SK-N-SH (cell line): ENCODE data around the gene HEXD. TPM values are rescaled to one million over a fixed set of nuclear protein-coding genes. Genes with fewer than 3 reads are reported as not detected.

Source experiments
- CTCF ChIA-PET: fragments of 300-600, 350-600 bp; formaldehyde crosslinking; extraction: SDS; loops from one replicate; lab custom pipeline; 2021; lab: Yijun Ruan, JAX
- POLR2A ChIA-PET: fragments of 350-600 bp; sonication (Branson Sonifier 250); formaldehyde crosslinking; extraction: SDS; loops from one replicate; lab custom pipeline; 2020; ENCODE audit warnings: antibody characterized with exemption, inconsistent platforms; lab: Yijun Ruan, JAX
- DNase-seq: peaks from one replicate; pipeline ENCODE4 v3.0.0; 2012
- H2AFZ ChIP-seq: fragments of 200-600 bp; sonication (generic); 2 replicates; pipeline ENCODE4 v1.8.1; 2016; ENCODE audit warnings: antibody characterized with exemption, mild to moderate bottlenecking, low read depth
- H3F3A ChIP-seq: fragments of 200-600 bp; sonication (generic); replicated peaks from 2 replicates; pipeline ENCODE3; 2016; ENCODE audit warnings: antibody characterized with exemption, mild to moderate bottlenecking; ENCODE audit not compliant: insufficient read depth
- H3K27ac ChIP-seq, 2 experiments: fragments of 200-500 bp in 1 of 2; fragments of 200-600 bp in 1 of 2; sonication (Bioruptor generic) in 1 of 2; sonication (generic), shearing (Covaris generic) in 1 of 2; 2 replicates each; pipeline versions ENCODE4 v1.5.1 to v1.6.1; 2014 to 2016; ENCODE audit warnings: low read depth in 2 of 2, inconsistent platforms in 1 of 2, low read length in 1 of 2, mild to moderate bottlenecking in 1 of 2, mixed read lengths in 1 of 2
- H3K27me3 ChIP-seq: fragments of 200-600 bp; sonication (generic), shearing (Covaris generic); 2 replicates; pipeline ENCODE4 v1.6.1; 2016; ENCODE audit warnings: mixed run types; ENCODE audit not compliant: insufficient read depth
- H3K36me3 ChIP-seq, 2 experiments: fragments of 200-500 bp in 1 of 2; fragments of 200-600 bp in 1 of 2; sonication (Bioruptor generic) in 1 of 2; sonication (generic) in 1 of 2; replicated peaks in 1 of 2; 2 replicates each; pipeline versions ENCODE3 to v1.5.1; 2014 to 2016; ENCODE audit warnings: low read length in 1 of 2, mild to moderate bottlenecking in 1 of 2; ENCODE audit not compliant: insufficient read depth in 2 of 2, control insufficient read depth in 1 of 2
- H3K4me1 ChIP-seq, 2 experiments: fragments of 200-500 bp in 1 of 2; fragments of 200-600 bp in 1 of 2; sonication (Bioruptor generic) in 1 of 2; sonication (generic), shearing (Covaris generic) in 1 of 2; 2 replicates each; pipeline versions ENCODE4 v1.5.1 to v1.6.1; 2014 to 2016; ENCODE audit warnings: low read depth in 1 of 2, low read length in 1 of 2, mixed run types in 1 of 2; ENCODE audit not compliant: insufficient read depth in 2 of 2, control insufficient read depth in 1 of 2
- H3K4me2 ChIP-seq: fragments of 200-600 bp; sonication (generic), shearing (Covaris generic); 2 replicates; pipeline ENCODE4 v1.6.1; 2017; ENCODE audit warnings: mixed run types
- H3K4me3 ChIP-seq, 2 experiments: fragments of 200-500 bp in 1 of 2; fragments of 200-600 bp in 1 of 2; sonication (Bioruptor generic) in 1 of 2; sonication (generic), shearing (Covaris generic) in 1 of 2; 2 replicates each; pipeline versions ENCODE4 v1.5.1 to v1.8.1; 2014 to 2016; ENCODE audit warnings: low read depth in 2 of 2, inconsistent platforms in 1 of 2, low read length in 1 of 2, mild to moderate bottlenecking in 1 of 2, mixed read lengths in 1 of 2, moderate library complexity in 1 of 2
- H3K79me2 ChIP-seq: fragments of 200-600 bp; sonication (generic); 2 replicates; pipeline ENCODE4 v1.8.1; 2017; ENCODE audit warnings: mild to moderate bottlenecking; ENCODE audit not compliant: insufficient read depth
- H3K9ac ChIP-seq: fragments of 200-600 bp; sonication (generic); 2 replicates; pipeline ENCODE4 v1.6.1; 2017; ENCODE audit warnings: mixed run types
- H3K9me2 ChIP-seq: fragments of 200-600 bp; sonication (generic); 2 replicates; pipeline ENCODE4 v1.6.1; 2017; ENCODE audit warnings: mixed run types
- H3K9me3 ChIP-seq: fragments of 200-600 bp; sonication (generic); 2 replicates; pipeline ENCODE4 v1.6.1; 2017; ENCODE audit warnings: mixed run types, mild to moderate bottlenecking, moderate library complexity
- H4K20me1 ChIP-seq: fragments of 200-600 bp; sonication (generic); 2 replicates; pipeline ENCODE4 v1.6.1; 2017; ENCODE audit warnings: mild to moderate bottlenecking, mixed run types; ENCODE audit not compliant: insufficient read depth
- EZH2phosphoT487 ChIP-seq: fragments of 200-600 bp; sonication (generic); IDR thresholded peaks from 2 replicates; pipeline ENCODE4 v1.6.1; 2017; ENCODE audit warnings: low read depth, mixed run types, mild to moderate bottlenecking, antibody characterized with exemption, moderate library complexity, borderline replicate concordance
- IRF3 ChIP-seq: fragments of 150-350 bp; IDR thresholded peaks from 2 replicates; pipeline ENCODE4 v1.6.1; 2016; ENCODE audit warnings: mild to moderate bottlenecking, low read depth, low read length
- JUND ChIP-seq: IDR thresholded peaks from 2 replicates; pipeline ENCODE4 v1.4.0; 2012
- NFIC ChIP-seq: IDR thresholded peaks from 2 replicates; pipeline ENCODE4 v1.4.0; 2012; ENCODE audit warnings: borderline replicate concordance
- REST ChIP-seq: IDR thresholded peaks from 2 replicates; pipeline ENCODE4 v1.6.1; 2012; ENCODE audit warnings: mild to moderate bottlenecking, low read depth, low read length, moderate library complexity
- WGBS: methylation state at CpG from one replicate; pipeline ENCODE4 v1.1.6; 2017; ENCODE audit warnings: low lambda C conversion rate; 5-methylcytosine and 5-hydroxymethylcytosine counted together
- polyA plus RNA-seq, 3 experiments: library from polyadenylated mRNA; depleted of rRNA; stranded (reverse); fragments of >200 nt; gene quantifications; 2 replicates each; pipeline ENCODE4 v1.2.3, GENCODE V29; 2012
- TF ChIP-seq, protein P1 (sequence below): fragments of 150-350 bp; IDR thresholded peaks from 2 replicates; pipeline ENCODE4 v1.6.1; 2017; ENCODE audit warnings: antibody characterized with exemption, low read length, low read depth, borderline replicate concordance

Gene HEXD
- polyA plus RNA-seq, 1 of the 3 experiments (the other 2 are of a cell fraction), result 38.8 TPM

DNA sequence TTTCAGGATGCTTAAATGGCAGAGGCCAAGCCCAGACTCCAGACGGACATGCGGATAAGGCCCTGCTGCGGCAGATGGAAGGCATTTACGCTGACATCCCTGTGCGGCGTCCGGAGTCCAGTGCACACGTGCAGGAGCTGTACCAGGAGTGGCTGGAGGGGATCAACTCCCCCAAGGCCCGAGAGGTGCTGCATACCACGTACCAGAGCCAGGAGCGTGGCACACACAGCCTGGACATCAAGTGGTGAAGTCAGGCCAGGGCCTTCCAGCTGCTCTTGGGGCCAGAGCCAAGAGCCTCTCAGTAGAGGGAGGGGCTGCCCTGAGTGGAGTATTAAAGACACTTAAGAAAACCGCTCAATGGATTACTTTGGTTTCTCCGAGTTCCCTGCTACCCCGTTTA is 69.8 kb downstream of the HEXD start (continued):
- no peak for TF ChIP-seq REST

- ChIA-PET CTCF (interaction anchor here (0.8 to 1.6 kb wide), 8 partner anchors 12 to 61 kb away, joined by 3 to 4 read pairs (median 3); partner anchors contain the start of gene FOXK2), POLR2A (interaction anchor here (0.6 to 1.7 kb wide), 2 partner anchors 27 to 271 kb away, joined by 4 read pairs; no protein-coding TSS in a partner anchor)
- no peak overlapping the region for H3K4me2 ChIP-seq
- no peaks in the 10 kb centered on the region for H3K9me3 ChIP-seq
- H3K4me1 ChIP-seq, result peaks cover 5 to 8% of the 10 kb centered on the region in 2 experiments; a peak in 2 of 4 replicates
- DNase-seq, result no peak
- H4K20me1 ChIP-seq, result no peaks in the 10 kb centered on the region
- peaks cover 28 to 33% of the 10 kb centered on the region in 2 experiments for H3K36me3 ChIP-seq
- no peak overlapping the region for H3K4me3 ChIP-seq
- WGBS, result 80% methylated on average over 8 of the region's 8 CpGs
- H3K27ac ChIP-seq, result no peak overlapping the region
- H3K9me2 ChIP-seq, result no peaks in the 10 kb centered on the region
- H3F3A ChIP-seq, result peaks cover 39% of the 10 kb centered on the region
- no peaks in the 10 kb centered on the region for H3K27me3 ChIP-seq
- no peak overlapping the region for H2AFZ ChIP-seq
- TF ChIP-seq, protein P1, sequence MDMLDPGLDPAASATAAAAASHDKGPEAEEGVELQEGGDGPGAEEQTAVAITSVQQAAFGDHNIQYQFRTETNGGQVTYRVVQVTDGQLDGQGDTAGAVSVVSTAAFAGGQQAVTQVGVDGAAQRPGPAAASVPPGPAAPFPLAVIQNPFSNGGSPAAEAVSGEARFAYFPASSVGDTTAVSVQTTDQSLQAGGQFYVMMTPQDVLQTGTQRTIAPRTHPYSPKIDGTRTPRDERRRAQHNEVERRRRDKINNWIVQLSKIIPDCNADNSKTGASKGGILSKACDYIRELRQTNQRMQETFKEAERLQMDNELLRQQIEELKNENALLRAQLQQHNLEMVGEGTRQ, result no peak
- TF ChIP-seq IRF3, result no peak
- TF ChIP-seq NFIC, result no peak
- no peak for TF ChIP-seq EZH2phosphoT487
- TF ChIP-seq JUND, result no peak
- no peaks in the 10 kb centered on the region for H3K79me2 ChIP-seq
- no peak overlapping the region for H3K9ac ChIP-seq
Measured at GRCh38 chr17:82489117-82489516, 71.0 kb downstream of the HEXD start.
